ENCODE data around the gene GNG2. TPM values are rescaled to one million over a fixed set of nuclear protein-coding genes. Genes with fewer than 3 reads are reported as not detected.
"Not testable (repeated sequence)": the region's sequence is repeated elsewhere in the genome, so short reads cannot be mapped to it uniquely, and the experiment has no call there.

Gene GNG2
- total and polyA plus RNA-seq, 4 experiments from 2014 or later: 81.3 to 177 (median 122) TPM

DNA sequence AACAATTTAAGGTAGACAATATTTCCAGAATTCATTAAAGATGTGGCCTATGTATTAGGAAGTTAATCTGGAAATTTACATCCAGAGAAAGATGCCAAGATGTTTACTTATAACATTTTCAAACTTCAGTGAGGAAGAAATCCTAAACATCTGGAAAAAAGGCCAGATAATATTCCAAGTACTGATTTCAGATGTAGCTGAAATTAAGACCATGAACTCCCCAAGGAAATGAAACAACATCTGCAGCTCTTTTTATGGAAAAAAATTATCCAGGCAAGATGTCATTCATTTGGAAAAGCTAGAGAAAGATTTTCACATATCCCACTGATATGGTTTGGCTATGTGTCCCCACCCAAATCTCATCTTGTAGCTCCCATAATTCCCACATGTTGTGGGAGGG lies 35.0 kb downstream of the GNG2 start:
- H3K36me3 ChIP-seq (ENCODE audit: insufficient read depth, low read length): peaks cover 13% of the 10 kb centered on the region
- H3K27me3 ChIP-seq (ENCODE audit: insufficient read depth, low read length): no peaks in the 10 kb centered on the region
- Mint-ChIP-seq H3K4me3 (no peak overlapping the region), H3K27ac (no peak overlapping the region), H3K4me1 (peaks cover 45 to 93% (median 72%) of the 10 kb centered on the region in 4 donors), H3K9me3 (no peaks in the 10 kb centered on the region), H3K36me3 (peaks cover 35 to 42% of the 10 kb centered on the region in 2 donors), H3K27me3 (no peaks in the 10 kb centered on the region)
- POLR2A ChIA-PET (ENCODE audit: partially characterized antibody): interaction anchor here (0.9 to 1.6 kb wide), 3 partner anchors 11 to 49 kb away, joined by 3 to 6 read pairs (median 3); partner anchors contain the start of gene GNG2
- CTCF ChIA-PET (ENCODE audit: partially characterized antibody): interaction anchor here (1.2 to 1.8 kb wide), 4 partner anchors 10 to 72 kb away, joined by 3 to 5 read pairs (median 3); no protein-coding TSS in a partner anchor
- H3K9me3 ChIP-seq (ENCODE audit: control insufficient read depth in 1 of 2, low read length in 2 of 2): no peaks in the 10 kb centered on the region
- no peak overlapping the region for H3K4me3 ChIP-seq (ENCODE audit: low read length in 2 of 2)
- DNase-seq: no peak
- H3K4me1 ChIP-seq (ENCODE audit: insufficient read depth, low read length): peaks cover 82% of the 10 kb centered on the region
- intact Hi-C loops (cut with micrococcal nuclease): no loop called here
- H3K27ac ChIP-seq (ENCODE audit: low read depth, low read length): no peak overlapping the region

DNA sequence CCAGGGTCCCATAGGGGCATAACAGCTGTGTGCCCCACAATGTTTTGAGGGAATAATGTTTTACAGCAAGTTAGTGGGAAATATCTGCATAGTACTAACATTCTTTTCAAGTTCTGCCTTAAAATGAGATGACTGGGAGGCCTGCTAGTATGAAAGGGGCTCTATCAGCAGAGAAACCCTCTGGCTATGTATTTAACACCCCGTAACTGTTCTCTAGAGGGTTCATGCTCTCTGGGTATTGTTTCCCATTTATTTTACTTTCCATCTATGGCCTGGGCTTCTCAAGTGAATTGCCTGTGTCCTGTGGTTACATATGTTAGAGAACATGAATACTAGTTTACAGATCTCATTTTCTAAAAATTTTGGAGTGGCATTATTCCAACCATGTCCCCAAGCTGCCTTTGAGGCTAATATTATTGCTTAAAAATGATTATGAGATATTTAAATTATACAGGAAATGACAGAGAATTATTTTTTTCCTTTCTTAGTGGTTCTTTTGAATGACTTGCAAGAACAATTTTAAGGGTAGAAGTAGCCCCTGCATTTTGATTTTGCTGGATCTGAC lies 37.5 kb downstream of the GNG2 start:
- Histone ChIP-seq H3K27me3 (ENCODE audit: insufficient read depth, low read length) (no peaks in the 10 kb centered on the region), H3K9me3 (ENCODE audit: control insufficient read depth in 1 of 2, low read length in 2 of 2) (no peaks in the 10 kb centered on the region), H3K4me1 (ENCODE audit: insufficient read depth, low read length) (peaks cover 75% of the 10 kb centered on the region), H3K4me3 (ENCODE audit: low read length in 2 of 2) (no peak overlapping the region), H3K36me3 (ENCODE audit: insufficient read depth, low read length) (peaks cover 13% of the 10 kb centered on the region), H3K27ac (ENCODE audit: low read depth, low read length) (no peak overlapping the region)
- Mint-ChIP-seq H3K27ac (peak overlapping the region; percentile 16 to 91 (median 68)), H3K27me3 (no peaks in the 10 kb centered on the region), H3K36me3 (peaks cover 35 to 48% of the 10 kb centered on the region in 2 donors), H3K4me1 (peaks cover 42 to 83% (median 63%) of the 10 kb centered on the region in 4 donors), H3K9me3 (no peaks in the 10 kb centered on the region), H3K4me3 (peak overlapping the region in 3 of 8 donors; percentile 10 to 53 (median 35))
- ChIA-PET POLR2A (ENCODE audit: partially characterized antibody) (interaction anchor here (1.5 kb wide), 1 partner anchor 37 kb away, joined by 3 read pairs; the partner anchor contains the start of gene GNG2), CTCF (ENCODE audit: partially characterized antibody) (interaction anchor here (1.6 kb wide), 2 partner anchors 15 to 36 kb away, joined by 3 to 5 read pairs; no protein-coding TSS in a partner anchor)
- DNase-seq: no peak
- intact Hi-C loops (cut with micrococcal nuclease): no loop called here

- peak; percentile 25 to 68 (median 44) for DNase-seq
- intact Hi-C loops (cut with micrococcal nuclease): no loop called here
- H3K27ac Mint-ChIP-seq: peak overlapping the region; percentile 82 to 93 (median 86)
- Histone ChIP-seq H3K27ac (ENCODE audit: low read depth, low read length) (peak overlapping the region; percentile 23), H3K4me3 (ENCODE audit: low read length in 2 of 2) (no peak overlapping the region), H3K4me1 (ENCODE audit: insufficient read depth, low read length) (peaks cover 66% of the 10 kb centered on the region), H3K9me3 (ENCODE audit: control insufficient read depth in 1 of 2, low read length in 2 of 2) (no peaks in the 10 kb centered on the region), H3K27me3 (ENCODE audit: insufficient read depth, low read length) (no peaks in the 10 kb centered on the region), H3K36me3 (ENCODE audit: insufficient read depth, low read length) (peaks cover 14% of the 10 kb centered on the region)
- ChIA-PET POLR2A (ENCODE audit: partially characterized antibody) (interaction anchor here (0.8 to 1.5 kb wide), 3 partner anchors 41 to 55 kb away, joined by 3 to 6 read pairs (median 5); partner anchors contain the start of gene GNG2), CTCF (ENCODE audit: partially characterized antibody) (interaction anchor here (0.9 to 2.8 kb wide), 6 partner anchors 8 to 78 kb away, joined by 3 to 10 read pairs (median 4); partner anchors contain the start of gene GNG2)
- peak overlapping the region in 3 of 8 donors; percentile 51 to 65 (median 54) for H3K4me3 Mint-ChIP-seq
- peaks cover 54 to 71% of the 10 kb centered on the region in 2 donors for H3K36me3 Mint-ChIP-seq
- H3K4me1 Mint-ChIP-seq: peaks cover 41 to 69% (median 61%) of the 10 kb centered on the region in 4 donors
- peaks cover 0 to 27% (median 11%) of the 10 kb centered on the region in 8 donors for H3K9me3 Mint-ChIP-seq
- no peaks in the 10 kb centered on the region for H3K27me3 Mint-ChIP-seq
Measured at GRCh38 chr14:51901475-51902024, 41.1 kb downstream of the GNG2 start.

DNA sequence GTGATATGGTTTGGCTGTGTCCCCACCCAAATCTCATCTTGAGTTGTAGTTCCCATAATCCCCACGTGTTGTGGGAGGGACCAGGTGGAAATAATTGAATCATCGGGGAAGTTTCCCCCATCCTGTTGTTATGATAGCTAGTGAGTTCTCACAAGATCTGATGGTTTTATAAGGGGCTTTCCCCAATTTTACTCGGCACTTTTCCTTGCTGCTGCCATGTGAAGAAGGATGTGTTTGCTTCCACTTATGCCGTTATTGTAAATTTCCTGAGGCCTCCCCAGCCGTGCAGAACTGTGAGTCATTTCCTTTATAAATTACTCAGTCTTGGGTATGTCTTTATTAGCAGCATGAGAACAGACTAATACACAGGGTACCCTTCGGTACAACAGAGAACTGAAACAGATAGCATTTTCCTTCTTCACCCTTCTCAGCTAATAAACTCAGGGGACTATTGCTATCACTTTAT lies 45.3 kb downstream of the GNG2 start:
- not testable (repeated sequence) for H3K9me3 ChIP-seq (ENCODE audit: control insufficient read depth in 1 of 2, low read length in 2 of 2); H3K4me3 ChIP-seq (ENCODE audit: low read length in 2 of 2); H3K27me3 Mint-ChIP-seq; H3K27me3 ChIP-seq (ENCODE audit: insufficient read depth, low read length); H3K36me3 ChIP-seq (ENCODE audit: insufficient read depth, low read length)
- peak overlapping the region; percentile 64 for H3K27ac ChIP-seq (ENCODE audit: low read depth, low read length)
- peaks cover 40% of the 10 kb centered on the region for H3K4me1 ChIP-seq (ENCODE audit: insufficient read depth, low read length)
- Mint-ChIP-seq H3K4me3 (peak overlapping the region in 7 of 8 donors; percentile 16 to 72 (median 53)), H3K27ac (peak overlapping the region; percentile 87 to 93 (median 90)), H3K9me3 (peaks cover 0 to 27% (median 11%) of the 10 kb centered on the region in 8 donors), H3K4me1 (peaks cover 29 to 57% (median 48%) of the 10 kb centered on the region in 4 donors), H3K36me3 (peaks cover 49 to 59% of the 10 kb centered on the region in 2 donors)
- ChIA-PET CTCF (ENCODE audit: partially characterized antibody) (interaction anchor here (1.1 to 2.1 kb wide), 4 partner anchors 11 to 58 kb away, joined by 3 to 6 read pairs (median 4); no protein-coding TSS in a partner anchor), POLR2A (ENCODE audit: partially characterized antibody) (interaction anchor here (1.2 to 3.9 kb wide), 6 partner anchors 11 to 59 kb away, joined by 3 to 17 read pairs (median 5); partner anchors contain the start of gene GNG2)
- intact Hi-C loops (cut with micrococcal nuclease): loop anchor here (1.0 to 2.0 kb wide), 3 partner anchors 17 to 58 kb away; partner anchors contain the start of gene GNG2
- DNase-seq: peak; percentile 34 to 89 (median 44)

GRCh38 chr14:51908086-51908485 lies 47.7 kb downstream of the GNG2 start:
- peaks cover 49% of the 10 kb centered on the region for H3K4me1 ChIP-seq (ENCODE audit: insufficient read depth, low read length)
- H3K9me3 Mint-ChIP-seq: peaks cover 0 to 27% (median 11%) of the 10 kb centered on the region in 8 donors

DNA sequence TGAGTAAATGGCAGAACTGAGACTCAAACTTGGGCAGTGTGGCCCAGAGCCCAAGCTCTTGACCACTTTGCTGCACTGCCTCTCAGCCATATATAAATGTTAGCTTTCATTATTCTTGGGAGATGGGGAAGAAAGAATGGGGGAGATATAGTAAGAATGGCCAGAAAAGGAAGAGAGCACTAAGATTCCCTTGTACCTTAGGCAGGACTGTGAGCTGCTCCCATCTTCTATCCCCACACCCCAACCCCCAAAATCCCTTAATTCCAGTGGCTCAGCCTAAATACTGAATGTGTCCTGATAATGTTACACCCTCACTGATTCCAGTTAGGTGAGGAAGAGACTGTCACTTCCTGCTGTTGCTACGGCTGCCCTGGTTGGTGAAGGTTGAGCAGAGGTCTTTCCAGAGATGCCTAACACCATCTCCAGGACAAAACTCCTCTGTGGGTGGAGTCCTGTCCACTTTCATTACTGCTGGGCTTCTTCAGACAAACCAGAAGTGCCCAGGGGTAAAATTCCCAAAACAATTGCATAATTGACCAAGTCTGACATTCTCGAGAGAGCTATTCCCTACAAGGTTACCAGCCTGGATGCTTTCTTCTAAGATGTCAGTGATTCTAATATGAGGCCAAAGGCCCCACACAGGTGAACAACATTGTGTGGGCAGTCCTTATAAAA lies 51.8 kb downstream of the GNG2 start:
- no peaks in the 10 kb centered on the region for H3K9me3 ChIP-seq (ENCODE audit: control insufficient read depth in 1 of 2, low read length in 2 of 2)
- CTCF ChIA-PET (ENCODE audit: partially characterized antibody): interaction anchor here (1.0 to 1.9 kb wide), 5 partner anchors 13 to 66 kb away, joined by 3 to 6 read pairs (median 3); no protein-coding TSS in a partner anchor
- no peaks in the 10 kb centered on the region for H3K36me3 ChIP-seq (ENCODE audit: insufficient read depth, low read length)
- peak overlapping the region in 3 of 8 donors; percentile 18 to 35 (median 26) for H3K4me3 Mint-ChIP-seq
- POLR2A ChIA-PET (ENCODE audit: partially characterized antibody): interaction anchor here (1.0 kb wide), 1 partner anchor 52 kb away, joined by 6 read pairs; the partner anchor contains the start of gene GNG2
- H3K27ac ChIP-seq (ENCODE audit: low read depth, low read length): no peak overlapping the region
- DNase-seq: no peak
- H3K27ac Mint-ChIP-seq: peak overlapping the region; percentile 36 to 82 (median 41)
- H3K36me3 Mint-ChIP-seq: peaks cover 37 to 59% of the 10 kb centered on the region in 2 donors
- no peak overlapping the region for H3K4me3 ChIP-seq (ENCODE audit: low read length in 2 of 2)
- H3K4me1 ChIP-seq (ENCODE audit: insufficient read depth, low read length): peaks cover 55% of the 10 kb centered on the region
- H3K9me3 Mint-ChIP-seq: no peaks in the 10 kb centered on the region
- intact Hi-C loops (cut with micrococcal nuclease): no loop called here
- H3K27me3 ChIP-seq (ENCODE audit: insufficient read depth, low read length): no peaks in the 10 kb centered on the region
- no peaks in the 10 kb centered on the region for H3K27me3 Mint-ChIP-seq
- H3K4me1 Mint-ChIP-seq: peaks cover 57 to 94% (median 72%) of the 10 kb centered on the region in 4 donors

More at GRCh38 chr14:51908086-51908485, 47.7 kb downstream of the GNG2 start:
- Mint-ChIP-seq H3K36me3 (peaks cover 50 to 59% of the 10 kb centered on the region in 2 donors), H3K4me1 (peaks cover 40 to 70% (median 59%) of the 10 kb centered on the region in 4 donors), H3K27me3 (no peaks in the 10 kb centered on the region), H3K4me3 (no peak overlapping the region), H3K27ac (peak overlapping the region in 4 of 7 donors; percentile 23 to 89 (median 54))
- H3K9me3 ChIP-seq (ENCODE audit: control insufficient read depth in 1 of 2, low read length in 2 of 2): no peaks in the 10 kb centered on the region
- ChIA-PET POLR2A (ENCODE audit: partially characterized antibody) (interaction anchor here (0.9 kb wide), 1 partner anchor 44 kb away, joined by 3 read pairs; no protein-coding TSS in a partner anchor), CTCF (ENCODE audit: partially characterized antibody) (interaction anchor here (1.0 kb wide), 1 partner anchor 47 kb away, joined by 3 read pairs; the partner anchor contains the start of gene GNG2)
- peaks cover 5% of the 10 kb centered on the region for H3K36me3 ChIP-seq (ENCODE audit: insufficient read depth, low read length)
- no peak overlapping the region for H3K27ac ChIP-seq (ENCODE audit: low read depth, low read length)
- no peak for DNase-seq
- no peaks in the 10 kb centered on the region for H3K27me3 ChIP-seq (ENCODE audit: insufficient read depth, low read length)
- intact Hi-C loops (cut with micrococcal nuclease): no loop called here
- H3K4me3 ChIP-seq (ENCODE audit: low read length in 2 of 2): no peak overlapping the region

Measured in CD4-positive, alpha-beta memory T cell (primary cell).